Stimulated activated CD4-positive, alpha-beta T cell treated with anti-CD3 and anti-CD28 coated beads, TNF-alpha, amount 100 ng/mL, for 48 hours (primary cell): Measurements from ENCODE around the gene VSIG4.
"Not testable (repeated sequence)": the region's sequence is repeated elsewhere in the genome, so short reads cannot be mapped to it uniquely, and the experiment has no call there.

Source experiments
- DNase-seq, 3 donors: peaks; one replicate each; pipeline ENCODE4 v3.0.0-alpha.2; 2020; ENCODE audit warnings: low read depth in 3 of 3

VSIG4 gene

GRCh38 chrX:66007851-66008250 is 32.0 kb downstream of the VSIG4 start:
- no peak for DNase-seq

GRCh38 chrX:66005830-66006449 is 33.9 kb downstream of the VSIG4 start:
- no peak for DNase-seq

- DNase-seq: no peak
These were observed 34.7 kb downstream of the VSIG4 start for GRCh38 chrX:66004928-66005829.

- no peak for DNase-seq
These were observed 36.8 kb downstream of the VSIG4 start for GRCh38 chrX:66002824-66003680.

GRCh38 chrX:66001596-66001995 is 38.3 kb downstream of the VSIG4 start:
- no peak for DNase-seq

- no peak for DNase-seq
These were observed 39.1 kb downstream of the VSIG4 start for GRCh38 chrX:66000628-66001272.

- DNase-seq: no peak
These were observed 39.7 kb downstream of the VSIG4 start for GRCh38 chrX:66000178-66000577.

GRCh38 chrX:65999563-66000148 is 40.2 kb downstream of the VSIG4 start:
- no peak for DNase-seq

GRCh38 chrX:65999029-65999562 is 40.8 kb downstream of the VSIG4 start:
- DNase-seq: no peak

- DNase-seq: no peak
These were observed 41.7 kb downstream of the VSIG4 start for GRCh38 chrX:65997978-65998717.

- peak in 1 of 3 donors; percentile 10 for DNase-seq
These were observed 45.1 kb downstream of the VSIG4 start for GRCh38 chrX:65994519-65995506.

GRCh38 chrX:65993915-65994460 is 45.9 kb downstream of the VSIG4 start:
- DNase-seq: peak in 1 of 3 donors; percentile 12

GRCh38 chrX:65993332-65993731 is 46.5 kb downstream of the VSIG4 start:
- no peak for DNase-seq

- DNase-seq: no peak
These were observed 49.2 kb downstream of the VSIG4 start for GRCh38 chrX:65990702-65991101.

- no peak for DNase-seq
These were observed 52.1 kb downstream of the VSIG4 start for GRCh38 chrX:65987811-65988210.

- peak; percentile 12 to 41 (median 17) for DNase-seq
These were observed 53.8 kb downstream of the VSIG4 start for GRCh38 chrX:65985922-65986588.

- DNase-seq: no peak
These were observed 54.7 kb downstream of the VSIG4 start for GRCh38 chrX:65985211-65985610.

- not testable (repeated sequence) for DNase-seq
These were observed 62.7 kb downstream of the VSIG4 start for GRCh38 chrX:65977161-65977560.
